Activated CD8-positive, alpha-beta T cell treated with anti-CD3 and anti-CD28 coated beads, Interleukin-2, amount 10 ng/mL, durations not matched to agents 7 days and 5 days (primary cell): Measurements from ENCODE around the gene GREB1. TPM values are rescaled to one million over a fixed set of nuclear protein-coding genes. Genes with fewer than 3 reads are reported as not detected.

Experiments used
- microRNA-seq: library from miRNA; unstranded; fragments of <30 nt; microRNA quantifications from one replicate; pipeline ENCODE4 v1.2.0, GENCODE V29; 2022
- total RNA-seq, 2 experiments: library from RNA; stranded (reverse); gene quantifications; one replicate each; pipeline ENCODE4 v1.2.3, GENCODE V29; 2021

Gene GREB1
- total RNA-seq, 2 experiments from 2014 or later, result 0.42 to 0.68 TPM

Small RNA genes lying within 50 kb of the gene (microRNA-seq; reads per million reads assigned to microRNA genes)
- not detected for gene MIR4429

Other genes with a start within 250 kb of the GREB1 start
- gene ROCK2, start 189.4 kb upstream of the GREB1 start, total RNA-seq, result 10 to 100 TPM; 14.0 to 14.6 TPM
- gene E2F6, start 67.9 kb upstream of the GREB1 start, total RNA-seq, result 1 to 10 TPM; 8.2 to 8.4 TPM
- gene NTSR2, start 136.2 kb downstream of the GREB1 start, total RNA-seq, result not detected
- 10 to 100 TPM; 46.8 to 54.7 TPM for gene LPIN1, start 212.6 kb downstream of the GREB1 start, total RNA-seq